Activated CD4-positive, alpha-beta T cell treated with anti-CD3 and anti-CD28 coated beads, Interleukin-2, amount 50 U/mL, for 16 hours (primary cell): ENCODE data around the gene TMEM131L.
"Not testable (repeated sequence)": the region's sequence is repeated elsewhere in the genome, so short reads cannot be mapped to it uniquely, and the experiment has no call there.

Source experiments
- DNase-seq: peaks from one replicate; pipeline ENCODE4 v3.0.0-alpha.2; 2020

TMEM131L gene

GRCh38 chr4:153506341-153507309 lies 40.5 kb downstream of the TMEM131L start:
- no peak for DNase-seq

GRCh38 chr4:153507310-153508073 lies 41.3 kb downstream of the TMEM131L start:
- no peak for DNase-seq

GRCh38 chr4:153509212-153509611 lies 43.1 kb downstream of the TMEM131L start:
- not testable (repeated sequence) for DNase-seq

DNA sequence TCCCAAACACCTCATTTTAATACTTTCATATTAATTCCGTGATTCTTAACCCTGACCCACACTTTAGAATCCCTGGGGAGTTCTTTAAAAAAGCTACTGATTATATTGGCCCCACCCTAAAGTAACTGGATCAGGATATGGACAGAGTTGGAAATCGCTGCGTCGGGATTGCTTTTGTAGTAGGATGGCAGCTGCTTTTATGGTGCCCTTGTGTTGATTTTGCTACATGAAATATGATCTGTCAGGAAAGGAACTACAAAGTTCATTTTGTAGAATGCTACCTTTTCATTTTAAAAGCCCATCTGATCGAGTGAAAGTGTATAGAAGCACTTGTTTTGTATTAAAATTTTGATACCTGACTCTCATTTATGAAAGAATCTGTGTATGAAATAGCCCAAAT lies 43.6 kb downstream of the TMEM131L start:
- DNase-seq, result no peak

DNA sequence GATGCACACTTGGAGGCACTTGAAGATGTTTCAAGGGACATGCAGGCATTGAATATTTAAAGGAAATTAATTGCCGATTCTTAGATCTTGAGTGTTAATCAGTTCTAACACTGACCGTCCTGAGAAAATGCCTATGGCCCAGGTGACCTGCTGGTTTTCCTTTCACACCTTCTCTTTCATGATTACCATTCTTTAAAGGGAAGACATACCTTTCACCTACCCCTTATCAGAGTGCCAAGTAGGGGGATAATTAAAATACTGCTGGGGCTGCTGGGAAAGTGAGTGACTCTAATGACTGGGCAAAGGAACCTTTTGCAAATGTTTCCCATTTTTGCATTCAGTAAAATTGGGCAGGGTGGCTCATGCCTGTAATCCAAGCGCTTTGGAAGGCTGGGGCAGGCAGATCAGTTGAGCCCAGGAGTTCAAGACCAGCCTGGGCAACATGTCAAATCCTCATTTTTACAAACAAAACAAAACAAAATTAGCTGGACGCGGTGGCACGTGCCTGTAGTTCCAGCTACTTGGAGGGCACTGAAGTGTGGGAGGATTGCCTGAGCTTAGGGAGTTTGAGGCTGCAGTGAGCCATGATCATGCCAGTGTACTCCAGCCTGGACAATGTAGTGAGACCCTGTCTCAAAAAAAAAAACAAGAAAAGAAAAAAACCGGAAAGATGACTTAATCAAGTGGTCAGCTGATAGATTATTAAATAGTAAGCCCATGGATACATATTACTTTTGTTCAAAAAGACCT lies 44.3 kb downstream of the TMEM131L start:
- no peak for DNase-seq

DNA sequence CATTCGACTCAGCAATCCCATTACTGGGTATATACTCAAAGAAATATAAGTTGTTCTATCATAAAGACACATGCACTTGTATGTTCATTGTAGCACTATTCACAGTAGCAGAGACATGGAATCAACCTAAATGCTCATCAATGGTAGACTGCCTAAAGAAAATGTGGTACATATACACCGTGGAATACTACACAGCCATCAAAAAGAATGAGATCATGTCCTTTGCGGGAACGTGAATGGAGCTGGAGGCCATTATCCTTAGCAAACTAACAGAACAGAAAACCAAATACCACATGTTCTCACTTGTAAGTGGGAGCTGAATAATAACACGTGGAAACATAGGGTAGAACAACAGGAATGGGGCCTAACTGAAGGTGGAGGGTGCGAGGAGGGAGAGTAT lies 44.9 kb downstream of the TMEM131L start:
- DNase-seq, result no peak

- no peak for DNase-seq
Observed at GRCh38 chr4:153512162-153512852, 46.1 kb downstream of the TMEM131L start.

DNA sequence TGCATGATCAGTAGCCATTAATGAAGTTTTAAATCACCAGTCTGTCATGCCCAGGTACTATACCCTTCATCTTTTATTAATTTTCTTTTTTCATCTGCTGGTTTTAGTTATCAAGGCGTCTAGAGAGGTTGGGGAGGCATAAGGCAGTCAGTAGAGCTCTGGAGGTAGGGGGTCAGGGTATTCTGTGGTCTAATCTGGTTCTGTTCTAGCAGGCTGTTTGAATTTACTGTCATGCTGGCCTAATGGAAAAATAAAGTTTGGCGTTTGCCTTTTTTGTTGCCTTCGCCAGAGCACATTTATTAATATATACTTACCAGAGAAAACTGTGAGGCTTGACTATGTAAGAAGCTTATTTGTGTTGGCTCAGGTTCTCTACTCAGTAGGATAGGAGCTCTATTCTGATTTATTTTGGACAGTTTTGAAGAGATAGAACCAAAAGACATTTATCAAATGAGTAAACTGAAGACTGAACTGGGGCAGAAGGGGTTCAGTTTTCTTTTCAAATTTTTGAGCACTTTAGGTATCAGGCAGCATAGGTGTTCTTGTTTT lies 46.9 kb downstream of the TMEM131L start:
- DNase-seq, result no peak

DNA sequence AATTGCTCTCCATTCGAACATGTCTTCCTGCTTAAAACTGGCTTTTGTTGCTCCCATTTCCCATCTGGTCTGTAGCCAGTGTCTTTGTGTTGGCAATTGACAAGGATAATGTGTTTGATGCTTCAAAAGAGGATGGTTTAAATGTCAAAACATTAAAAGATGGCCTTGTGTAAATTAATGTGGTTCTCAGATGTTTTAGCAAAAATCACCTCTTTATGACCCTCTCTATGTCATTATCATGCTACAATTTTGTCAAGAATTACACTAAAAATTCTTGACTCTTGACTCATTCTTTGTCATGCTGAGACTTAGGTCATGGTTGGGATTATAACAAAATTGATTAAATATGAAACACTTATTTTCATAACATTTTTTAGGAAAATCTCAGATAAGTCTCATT lies 47.4 kb downstream of the TMEM131L start:
- no peak for DNase-seq

GRCh38 chr4:153514001-153514526 lies 47.9 kb downstream of the TMEM131L start:
- no peak for DNase-seq

DNA sequence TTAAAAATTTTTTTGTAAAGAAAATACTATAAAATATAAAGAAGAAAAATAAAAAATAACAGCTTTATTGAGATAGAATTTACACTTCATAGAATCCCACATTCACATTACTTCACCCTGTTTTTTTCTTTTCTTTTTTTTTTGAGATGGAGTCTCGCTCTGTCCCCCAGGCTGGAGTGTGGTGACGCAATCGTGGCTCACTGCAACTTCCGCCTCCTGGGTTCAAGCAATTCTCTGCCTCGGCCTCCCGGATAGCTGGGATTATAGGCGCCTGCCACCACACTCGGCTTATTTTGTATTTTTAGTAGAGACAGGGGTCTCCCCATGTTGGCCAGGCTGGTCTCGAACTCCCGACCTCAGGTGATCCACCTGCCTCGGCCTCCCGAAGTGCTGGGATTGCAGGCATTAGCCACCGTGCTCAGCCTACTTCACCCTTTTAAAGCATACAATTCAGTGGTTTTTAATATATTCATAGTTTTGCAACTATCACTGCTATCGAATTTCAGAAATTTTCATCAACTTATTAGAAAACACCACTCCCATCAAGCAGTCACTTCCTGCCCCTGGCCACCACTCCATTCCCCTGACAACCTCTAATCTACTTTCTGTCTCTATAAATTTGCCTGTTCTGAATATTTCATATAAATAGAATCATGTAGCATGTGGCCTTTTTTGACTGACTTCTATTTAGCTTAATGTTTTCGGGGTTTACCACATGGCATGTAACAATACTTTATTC lies 48.7 kb downstream of the TMEM131L start:
- DNase-seq, result no peak

- no peak for DNase-seq
Observed at GRCh38 chr4:153517159-153517558, 51.0 kb downstream of the TMEM131L start.

DNA sequence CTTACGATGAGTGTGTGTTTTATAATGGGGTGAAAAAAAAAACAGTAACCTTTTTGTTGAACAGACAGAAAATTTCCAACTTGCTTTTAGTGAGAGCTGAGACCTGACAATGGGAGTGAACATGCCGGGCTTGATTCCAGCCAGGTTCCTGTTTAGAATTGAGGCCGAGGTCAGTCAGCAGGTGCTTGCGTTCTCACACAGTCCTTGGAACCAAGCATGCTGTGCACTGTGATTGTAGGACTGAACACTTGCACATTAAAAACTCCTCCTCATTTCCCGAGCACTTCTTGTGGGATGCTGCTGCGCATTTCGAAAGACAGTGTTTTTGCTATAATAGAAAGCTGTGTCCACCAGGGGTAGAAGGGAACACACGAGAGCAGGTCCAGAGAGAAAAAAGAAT lies 51.8 kb downstream of the TMEM131L start:
- no peak for DNase-seq

GRCh38 chr4:153518637-153519389 lies 52.7 kb downstream of the TMEM131L start:
- peak; percentile 40 for DNase-seq

GRCh38 chr4:153519687-153520086 lies 53.5 kb downstream of the TMEM131L start:
- DNase-seq, result no peak

DNA sequence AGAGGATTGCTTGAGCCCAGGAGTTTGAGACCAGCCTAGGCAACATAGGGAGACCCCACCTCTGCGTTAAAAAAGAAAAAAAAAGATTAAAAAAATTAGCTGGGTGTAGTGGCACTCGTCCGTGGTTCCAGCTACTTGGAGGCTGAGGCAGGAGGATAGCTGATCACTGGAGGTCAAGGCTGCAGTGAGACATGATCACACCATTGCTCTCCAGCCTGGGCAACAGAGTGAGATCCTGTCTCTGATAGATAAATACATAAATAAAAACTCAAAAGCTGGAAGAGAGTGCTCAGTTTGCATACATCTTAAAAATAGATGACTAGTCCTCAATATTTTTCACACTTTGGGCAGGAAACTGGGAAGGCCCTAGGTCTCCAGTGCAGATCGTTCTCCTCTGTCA lies 54.1 kb downstream of the TMEM131L start:
- no peak for DNase-seq

DNA sequence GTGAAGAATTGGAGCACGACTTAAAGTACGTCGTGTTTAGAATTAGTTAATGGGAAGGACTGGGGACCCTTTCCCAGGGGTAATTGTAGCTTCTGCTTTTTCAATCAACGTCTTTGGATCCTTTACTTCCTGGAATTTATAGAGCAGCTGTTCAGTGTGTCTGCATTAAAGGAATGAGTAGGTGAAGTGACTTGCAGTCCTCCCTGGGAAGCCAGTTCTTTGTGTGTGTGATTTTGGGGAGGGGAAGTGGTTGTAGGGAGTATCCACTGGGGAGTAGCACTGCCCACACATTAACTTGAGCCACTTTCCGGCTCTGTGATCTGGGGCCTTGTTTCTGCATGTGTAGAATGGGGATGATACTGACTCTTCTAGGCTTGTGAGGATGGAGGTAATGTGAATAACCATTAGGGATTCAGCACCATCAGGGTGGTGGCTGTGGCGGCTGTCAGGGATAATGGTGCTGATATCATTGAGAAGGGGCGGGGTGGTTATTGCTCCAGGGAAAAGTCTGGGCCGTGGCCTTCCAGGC lies 54.7 kb downstream of the TMEM131L start:
- DNase-seq, result no peak

DNA sequence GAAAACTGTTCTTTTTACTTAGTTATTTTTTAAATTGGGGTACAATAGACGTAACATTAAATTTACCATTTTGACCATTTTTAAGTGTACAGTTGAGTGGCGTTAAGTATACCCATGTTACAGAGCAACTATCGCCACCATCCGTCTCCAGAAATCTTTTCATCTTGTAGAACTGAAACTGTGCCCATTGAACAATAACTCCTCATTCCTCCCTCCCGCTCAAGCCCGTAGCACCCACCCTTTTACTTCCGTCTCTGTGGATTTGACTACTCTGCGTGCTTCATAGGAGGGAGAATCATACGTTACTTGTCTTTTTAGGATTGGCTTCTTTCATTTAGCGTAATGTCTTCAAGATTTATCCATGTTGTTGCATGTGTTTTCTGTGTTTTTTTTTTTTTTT lies 55.3 kb downstream of the TMEM131L start:
- peak; percentile 52 for DNase-seq

DNA sequence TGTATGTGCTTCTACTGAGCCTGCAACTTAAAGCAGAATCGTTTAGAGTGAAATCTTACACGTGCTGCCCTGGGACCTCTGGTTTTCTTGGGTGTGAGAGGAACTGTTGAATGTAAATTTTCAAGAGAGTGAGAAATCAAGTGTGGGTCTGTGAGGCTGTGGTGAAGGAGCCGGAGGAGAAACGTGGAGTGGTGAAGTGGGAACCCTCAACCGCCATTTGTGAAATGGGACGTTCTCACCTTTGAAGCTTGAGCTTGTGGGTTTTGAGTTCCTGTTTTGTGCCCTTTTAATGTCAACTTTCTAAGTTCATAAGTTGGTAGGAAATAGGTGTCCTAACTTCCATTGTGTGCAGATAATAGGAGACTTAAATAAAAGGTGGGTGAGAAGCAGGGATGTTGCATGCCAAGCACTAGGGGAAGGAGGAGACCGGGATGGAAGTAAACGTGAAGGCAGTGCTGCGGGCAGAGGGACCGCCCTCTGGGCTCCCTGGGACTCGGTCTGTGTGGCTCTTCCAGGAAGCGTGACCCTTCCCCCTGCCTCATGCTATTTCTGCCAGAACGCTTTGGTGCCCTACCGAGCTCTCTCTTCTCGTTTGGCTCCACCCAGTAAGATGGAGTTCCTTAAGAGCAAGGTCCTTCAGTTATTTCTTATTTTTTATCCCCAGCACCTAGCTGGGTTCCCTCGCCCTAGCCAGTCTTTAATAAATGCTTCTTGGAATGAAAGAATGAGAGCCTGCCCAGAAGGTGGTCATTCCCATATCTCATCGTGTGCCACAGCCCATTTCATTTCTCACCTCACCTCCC lies 56.0 kb downstream of the TMEM131L start:
- peak; percentile 85 for DNase-seq

DNA sequence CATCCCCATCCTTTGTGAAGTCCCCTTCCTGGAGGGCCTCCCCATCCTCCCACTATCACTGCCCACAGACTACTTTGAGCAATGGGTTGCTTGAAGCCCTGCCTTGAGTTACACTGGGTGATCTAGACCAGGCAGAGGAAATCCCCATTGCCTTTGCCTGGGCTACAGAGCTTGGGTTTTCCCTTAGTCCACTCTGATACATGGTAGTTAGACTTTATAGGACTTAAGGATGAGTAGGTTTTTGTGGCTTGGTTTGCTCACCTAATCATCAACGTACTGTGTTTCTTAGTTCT lies 56.6 kb downstream of the TMEM131L start:
- peak; percentile 68 for DNase-seq
